Lower leg skin (tissue), 3 donors: ENCODE data around the gene DNLZ.

ENCODE experiments used
- CTCF ChIP-seq, 3 donors: fragments of 450-650 bp; IDR thresholded peaks; one replicate each; pipeline ENCODE4 v1.5.1; 2016; ENCODE audit warnings: antibody characterized with exemption in 3 of 3, mild to moderate bottlenecking in 3 of 3, moderate library complexity in 2 of 3
- POLR2A ChIP-seq, 2 donors: fragments of 450-650 bp; IDR thresholded peaks; one replicate each; pipeline ENCODE4 v1.6.1; 2016 to 2017; ENCODE audit warnings: antibody characterized with exemption in 2 of 2, mild to moderate bottlenecking in 1 of 2, moderate library complexity in 1 of 2

GRCh38 chr9:136341769-136342168, 21.8 kb downstream of the DNLZ start:
- no peak for TF ChIP-seq CTCF (IDR thresholded peaks at IDR 0.05)
- TF ChIP-seq POLR2A (IDR thresholded peaks at IDR 0.05): no peak
